GM21528 (cell line): ENCODE data around the gene NTRK3.

Experiments used
- ATAC-seq: cut with Tn5 transposase; IDR thresholded peaks from one replicate; pipeline ENCODE4 v1.9.1; 2021; ENCODE audit warnings: mild to moderate bottlenecking, moderate library complexity; ENCODE audit not compliant: unreplicated experiment, low FRiP score

Gene NTRK3

GRCh38 chr15:87955284-87955909 lies 301.1 kb downstream of the NTRK3 start:
- no peak for ATAC-seq

GRCh38 chr15:87954793-87955192 lies 301.7 kb downstream of the NTRK3 start:
- ATAC-seq: no peak

DNA sequence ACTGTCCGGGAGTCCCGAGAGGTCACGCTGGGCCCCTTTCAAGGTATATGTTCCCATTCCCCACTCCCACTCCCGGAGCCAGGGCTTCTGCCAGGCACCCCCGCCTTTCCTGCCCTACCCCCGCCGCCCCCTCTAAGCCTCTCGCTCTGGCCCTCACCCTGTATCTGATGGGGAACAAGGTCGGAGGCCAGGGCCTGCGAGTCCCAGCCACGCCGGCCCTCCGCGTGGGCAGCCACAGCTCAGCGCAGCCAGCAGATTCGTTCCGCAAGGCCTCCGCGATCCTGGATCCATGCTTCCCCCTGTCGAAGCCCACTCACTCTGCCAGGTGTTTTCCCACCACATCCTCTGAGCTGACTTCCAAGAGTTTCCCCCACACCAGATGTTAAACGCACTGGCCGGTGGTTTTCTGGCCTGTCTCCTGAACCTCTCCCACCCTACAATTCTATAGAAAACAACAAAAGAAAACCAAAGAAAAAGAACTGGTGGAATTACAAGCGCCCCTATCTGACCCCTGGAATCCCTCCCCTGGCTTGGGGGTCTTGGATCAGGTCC lies 303.7 kb downstream of the NTRK3 start:
- ATAC-seq: no peak

DNA sequence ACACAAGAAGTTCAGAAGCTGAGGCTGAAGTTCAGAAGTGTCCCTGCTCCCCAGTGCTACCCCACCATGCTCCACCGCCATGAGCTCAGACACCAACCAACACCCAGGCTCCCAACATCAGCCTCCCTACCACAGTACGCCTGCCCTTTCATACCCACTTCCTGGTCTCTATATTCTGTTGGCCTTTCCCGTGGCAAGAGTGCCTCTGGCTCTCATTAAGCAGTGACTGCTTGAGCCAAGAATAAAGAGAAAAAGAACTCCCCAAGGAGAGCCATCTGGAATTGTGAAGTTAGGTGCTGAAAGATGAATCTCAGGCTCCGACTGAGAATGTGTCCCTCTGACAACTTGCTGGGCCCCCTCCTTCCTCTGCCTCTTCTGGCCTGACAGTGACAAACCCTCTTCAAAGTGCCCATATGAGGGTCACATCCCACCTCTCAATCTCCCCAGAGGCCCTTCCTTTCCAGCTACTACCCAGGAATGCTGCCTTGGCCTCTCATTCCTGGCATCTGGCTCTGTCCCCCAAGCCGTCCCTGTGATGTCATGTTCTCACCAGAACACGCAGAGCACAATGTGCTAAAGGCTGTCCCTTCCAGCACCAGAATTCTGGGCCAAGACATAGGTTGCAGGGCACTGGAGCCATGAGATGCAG lies 306.8 kb downstream of the NTRK3 start:
- ATAC-seq: no peak

GRCh38 chr15:87949151-87949574 lies 307.4 kb downstream of the NTRK3 start:
- ATAC-seq: no peak

- ATAC-seq: no peak
Observed at GRCh38 chr15:87947560-87947959, 309.0 kb downstream of the NTRK3 start.

GRCh38 chr15:87945246-87945645 lies 311.3 kb downstream of the NTRK3 start:
- ATAC-seq: no peak

DNA sequence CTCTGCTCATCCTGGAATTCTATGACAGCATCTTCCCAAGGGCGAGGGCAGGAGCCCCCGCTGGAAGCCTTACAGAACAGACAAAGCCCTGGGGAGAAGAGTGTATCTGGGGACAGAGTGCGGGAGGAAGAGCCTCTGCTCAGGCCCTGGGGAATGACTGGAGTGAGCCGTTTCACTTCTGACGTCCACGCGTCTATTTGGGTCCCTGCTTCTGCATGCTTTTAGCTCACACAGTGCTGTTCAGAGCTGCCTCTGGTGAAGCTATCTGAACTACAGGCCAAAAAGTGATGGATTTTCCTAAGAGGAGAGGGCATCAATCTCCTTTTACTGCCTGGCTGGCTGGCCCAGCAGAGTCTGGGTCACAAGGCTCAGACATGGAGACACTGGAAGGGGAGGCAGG lies 311.8 kb downstream of the NTRK3 start:
- ATAC-seq: no peak

DNA sequence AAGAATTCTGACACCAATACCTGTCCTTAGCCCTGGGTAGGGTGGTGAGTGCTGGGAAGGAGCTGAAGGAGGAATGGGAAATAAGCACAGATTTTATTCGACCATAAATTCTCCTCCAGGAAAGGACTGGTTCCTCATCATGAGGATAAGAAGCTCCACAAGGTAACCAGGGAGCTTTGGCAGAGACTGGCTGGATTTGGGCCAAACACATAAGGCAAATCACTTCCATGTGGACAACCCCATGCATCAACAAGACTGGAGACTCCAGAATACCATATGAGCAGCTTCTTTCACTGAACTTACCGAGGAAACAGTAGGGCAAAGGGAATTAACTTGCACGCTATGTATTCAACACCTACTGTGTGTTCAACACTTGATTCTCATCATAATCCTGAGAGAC lies 312.5 kb downstream of the NTRK3 start:
- ATAC-seq: no peak

DNA sequence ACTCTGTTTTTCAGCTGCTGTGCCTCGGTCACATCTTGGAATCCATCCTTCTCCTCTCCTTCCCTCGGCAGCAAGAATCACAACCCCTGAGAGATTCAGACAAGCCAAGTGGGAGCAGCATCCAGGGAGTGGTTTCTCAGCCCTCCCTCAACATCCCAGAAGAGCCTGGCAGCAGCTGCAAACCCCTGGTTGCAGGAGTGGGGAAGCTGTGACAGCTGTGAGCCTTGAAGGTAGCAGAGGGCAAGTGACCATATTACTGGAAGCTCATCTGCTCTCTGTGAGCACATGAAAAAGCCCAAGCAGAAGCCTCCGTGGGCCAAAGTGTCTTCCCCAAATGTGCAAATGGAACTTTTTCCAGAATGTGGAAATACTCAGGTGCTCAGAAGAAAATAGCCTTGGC lies 312.9 kb downstream of the NTRK3 start:
- ATAC-seq: no peak

DNA sequence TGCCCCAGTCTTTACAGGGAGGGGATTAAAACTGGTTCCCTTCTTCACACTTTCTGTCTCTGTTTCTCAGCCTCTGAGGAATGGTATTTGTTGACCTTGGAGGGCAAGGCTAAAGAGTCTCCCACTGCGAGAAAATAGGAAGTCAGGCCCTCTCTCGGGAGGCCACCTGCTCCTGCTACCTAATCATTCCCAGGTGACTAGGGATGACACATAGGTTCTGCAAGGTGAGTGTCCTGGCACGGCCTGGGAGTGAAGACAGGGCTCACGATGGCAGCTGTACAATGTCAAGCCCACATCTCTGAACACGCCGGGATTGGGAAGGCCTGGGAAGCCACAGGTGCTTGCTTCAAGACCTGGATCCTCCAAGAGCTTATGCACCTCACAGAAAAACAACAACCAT lies 314.2 kb downstream of the NTRK3 start:
- ATAC-seq: no peak

GRCh38 chr15:87941606-87942005 lies 314.9 kb downstream of the NTRK3 start:
- no peak for ATAC-seq

GRCh38 chr15:87940768-87941167 lies 315.8 kb downstream of the NTRK3 start:
- no peak for ATAC-seq

GRCh38 chr15:87939848-87940457 lies 316.6 kb downstream of the NTRK3 start:
- no peak for ATAC-seq

DNA sequence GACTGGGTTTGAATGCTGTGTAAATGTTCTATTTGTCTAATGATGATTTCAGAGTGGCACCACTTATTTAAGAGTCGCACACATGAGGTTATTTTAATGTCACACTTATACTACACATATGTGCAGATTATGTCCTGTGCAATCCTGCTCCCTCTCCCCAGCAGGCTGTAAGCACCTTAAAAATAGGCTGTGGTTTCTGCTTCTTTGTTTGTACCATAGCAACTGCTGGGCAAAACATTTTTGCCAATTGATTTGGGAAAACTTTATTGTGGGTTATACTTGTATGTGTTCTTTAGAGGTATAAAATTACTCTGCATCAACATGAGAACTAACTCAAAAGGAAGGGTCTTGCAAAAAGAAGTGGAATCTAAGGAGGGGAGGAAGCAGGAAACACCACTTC lies 318.5 kb downstream of the NTRK3 start:
- no peak for ATAC-seq

DNA sequence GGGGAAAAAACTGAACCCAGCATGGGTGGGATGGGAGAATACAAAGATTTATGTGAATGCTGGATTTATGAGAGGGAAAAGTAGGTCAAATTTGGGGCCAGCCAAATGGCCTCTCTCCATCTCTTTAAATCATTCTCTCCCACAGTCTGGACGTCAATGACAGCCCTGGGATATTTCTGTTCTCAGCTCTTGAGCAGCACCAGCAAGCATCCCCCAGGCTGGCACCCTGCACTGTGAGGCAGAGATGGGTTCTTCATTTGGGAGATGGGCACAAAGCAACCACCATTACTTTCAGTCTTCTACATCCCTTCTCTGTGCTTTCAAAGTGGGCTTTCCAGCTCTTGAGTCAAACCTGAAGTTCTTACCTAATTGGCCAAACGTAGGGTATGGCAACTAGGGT lies 321.0 kb downstream of the NTRK3 start:
- ATAC-seq: no peak

GRCh38 chr15:87931584-87931983 lies 325.0 kb downstream of the NTRK3 start:
- no peak for ATAC-seq

GRCh38 chr15:87930457-87930856 lies 326.1 kb downstream of the NTRK3 start:
- no peak for ATAC-seq

DNA sequence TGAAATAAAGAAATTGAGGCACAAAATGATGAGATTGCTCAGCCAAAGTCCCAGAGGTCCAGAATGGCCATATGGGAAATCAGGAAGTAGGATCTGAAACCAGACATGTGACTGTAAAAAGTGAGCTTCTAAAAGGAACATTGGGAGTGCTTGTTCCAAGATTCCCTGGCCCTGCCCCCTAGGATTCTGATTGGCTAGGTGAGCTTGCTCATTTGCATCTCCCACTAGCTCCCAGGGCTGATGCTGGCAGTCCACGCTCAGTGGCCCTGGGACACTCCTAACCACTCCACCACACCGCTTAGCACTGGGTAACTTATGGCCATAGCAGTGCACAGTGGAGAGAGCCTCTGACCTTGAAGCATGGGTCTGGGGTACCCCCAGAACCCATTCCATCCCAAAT lies 326.7 kb downstream of the NTRK3 start:
- ATAC-seq: no peak

GRCh38 chr15:87924433-87924832 lies 332.1 kb downstream of the NTRK3 start:
- no peak for ATAC-seq

- no peak for ATAC-seq
Observed at GRCh38 chr15:87919064-87919463, 337.5 kb downstream of the NTRK3 start.

DNA sequence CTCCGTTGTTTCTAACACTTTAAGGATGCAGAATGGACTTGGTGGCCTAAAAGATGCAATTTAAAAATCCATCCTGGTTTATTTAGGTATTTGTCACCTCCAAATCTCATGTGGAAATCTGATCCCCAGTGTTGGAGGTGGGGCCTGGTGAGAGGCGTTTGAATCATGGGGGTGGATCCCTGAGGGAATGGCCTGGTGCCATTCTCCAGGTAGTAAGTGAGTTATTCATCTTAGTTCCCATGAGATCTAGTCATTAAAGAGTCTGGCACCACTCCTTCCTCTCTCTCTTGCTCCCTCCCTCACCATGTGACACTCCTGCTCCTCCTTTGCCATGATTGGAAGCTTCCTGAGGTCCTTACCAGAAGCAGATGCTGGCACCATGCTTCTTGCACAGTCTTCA lies 339.1 kb downstream of the NTRK3 start:
- ATAC-seq: no peak
